Stomach (tissue), 4 donors: Measurements from ENCODE around the gene NEB.

ENCODE experiments used
- CTCF ChIP-seq, 7 experiments: fragments of 450-650 bp in 4 of 7; fragments of 200-600 bp in 3 of 7; sonication (generic) in 3 of 7; IDR thresholded peaks; one replicate each; pipeline ENCODE4 v1.5.1; 2016 to 2019; ENCODE audit warnings: antibody characterized with exemption in 7 of 7, control low read depth in 2 of 7, mild to moderate bottlenecking in 1 of 7
- POLR2A ChIP-seq, 4 donors: fragments of 450-650 bp; IDR thresholded peaks; one replicate each; pipeline ENCODE4 v1.6.1; 2016; ENCODE audit warnings: antibody characterized with exemption in 4 of 4, control low read depth in 2 of 4, mild to moderate bottlenecking in 1 of 4, moderate library complexity in 1 of 4

GRCh38 chr2:151669585-151670081, 64.6 kb downstream of the NEB start:
- no peak for TF ChIP-seq CTCF (IDR thresholded peaks at IDR 0.05)
- TF ChIP-seq POLR2A (IDR thresholded peaks at IDR 0.05): no peak
